ENCODE data around the gene FAM72A. TPM values are rescaled to one million over a fixed set of nuclear protein-coding genes. Genes with fewer than 3 reads are reported as not detected.
"Not testable (repeated sequence)": the region's sequence is repeated elsewhere in the genome, so short reads cannot be mapped to it uniquely, and the experiment has no call there.

The FAM72A gene
- total RNA-seq, 1 donor from 2014 or later, result 4.2 TPM

DNA sequence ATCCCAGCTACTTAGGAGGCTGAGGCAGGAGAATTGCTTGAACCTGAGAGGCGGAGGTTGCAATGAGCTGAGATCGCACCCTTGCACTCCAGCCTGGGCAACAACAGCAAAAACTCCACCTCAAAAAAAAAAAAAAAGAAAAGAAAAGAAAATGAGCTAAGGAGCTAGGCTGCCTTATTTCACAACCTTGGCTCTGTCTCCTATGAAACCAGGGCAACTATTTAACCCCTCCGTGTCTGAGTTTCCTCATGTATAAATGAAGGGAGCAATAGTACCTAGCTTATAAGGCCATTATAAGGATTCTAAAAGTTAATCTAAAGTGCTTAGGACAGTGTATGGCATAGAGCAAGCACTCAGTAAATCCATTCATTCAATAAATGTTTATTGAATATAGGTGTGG is 32.8 kb downstream of the FAM72A start:
- DNase-seq (ENCODE audit: low read depth in 2 of 2), result not testable (repeated sequence)

DNA sequence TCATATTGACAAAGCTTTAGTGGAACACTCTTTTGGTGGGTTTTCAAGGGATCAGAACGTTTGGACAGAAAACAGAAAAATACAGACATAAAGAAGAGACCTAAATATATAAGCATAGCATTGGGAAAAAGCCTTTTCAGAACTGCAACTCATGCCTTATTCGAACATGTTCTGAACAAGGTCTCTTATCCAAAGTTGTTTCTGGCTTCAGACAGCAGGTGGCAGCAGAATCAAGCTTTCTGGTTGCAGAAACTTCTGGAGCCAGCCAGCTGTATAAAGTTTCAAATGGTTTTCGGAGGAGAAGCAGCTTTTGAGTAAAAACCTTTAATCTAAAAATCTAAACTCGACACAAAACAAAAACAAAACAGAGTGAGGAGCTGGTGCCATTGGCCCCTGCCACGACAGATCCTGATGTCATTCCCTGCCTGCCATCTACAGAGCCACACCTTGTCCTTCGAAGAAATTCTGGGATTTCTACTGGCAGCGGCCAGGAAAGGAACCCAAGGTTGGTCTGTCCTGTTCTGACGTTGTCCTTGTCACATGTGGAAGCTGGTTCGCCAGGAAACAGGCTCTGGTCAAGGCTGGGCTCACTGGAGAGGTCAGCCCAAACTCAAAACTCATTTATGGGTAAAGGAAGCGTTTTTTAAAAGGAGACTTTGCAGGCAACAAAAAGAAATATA is 35.1 kb downstream of the FAM72A start:
- not testable (repeated sequence) for DNase-seq (ENCODE audit: low read depth in 2 of 2)

DNA sequence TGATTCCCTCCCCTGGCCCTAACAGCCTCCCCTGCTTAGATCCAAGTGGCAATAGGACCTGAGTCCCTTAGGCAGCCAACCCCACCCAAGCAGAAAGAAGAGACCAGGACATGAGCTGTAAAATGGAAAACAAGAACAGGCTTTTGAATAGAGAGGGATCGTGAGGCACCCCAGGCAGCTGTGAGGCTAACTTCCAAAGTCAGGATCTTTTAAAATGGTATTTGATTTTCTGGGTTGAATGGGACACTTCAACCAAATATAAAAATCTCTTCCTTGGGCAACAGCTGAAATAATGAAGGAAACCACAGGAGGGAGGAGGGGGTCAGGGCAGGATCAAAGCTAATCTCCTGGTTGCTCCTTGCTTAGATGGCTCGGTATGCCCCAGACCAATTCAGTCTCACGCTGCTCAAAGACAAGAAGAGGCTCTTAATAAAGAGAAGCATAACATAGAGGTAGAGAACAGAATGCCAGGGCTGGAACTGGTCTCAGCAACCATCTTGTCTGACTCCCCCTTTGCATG is 56.8 kb downstream of the FAM72A start:
- no peak for DNase-seq (ENCODE audit: low read depth in 2 of 2)

DNA sequence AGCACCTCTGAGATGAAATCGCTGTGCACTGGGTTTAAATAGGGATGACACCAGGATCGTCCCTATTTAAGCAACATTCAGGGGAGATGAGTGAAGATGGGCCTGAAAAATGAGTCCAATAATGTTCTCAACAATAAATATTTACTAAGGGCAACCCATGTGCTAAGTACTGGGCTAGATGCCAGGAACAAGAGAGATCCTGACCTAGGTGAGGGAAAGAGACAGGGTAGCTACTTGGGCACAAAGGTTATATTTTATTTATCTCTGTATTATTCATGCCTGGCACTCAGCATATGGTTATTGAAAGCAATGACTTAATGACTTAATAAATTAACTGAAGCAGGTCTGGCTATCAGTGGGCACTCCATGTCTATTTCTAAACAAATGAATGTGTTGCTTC is 58.0 kb downstream of the FAM72A start:
- no peak for DNase-seq (ENCODE audit: low read depth in 2 of 2)

DNA sequence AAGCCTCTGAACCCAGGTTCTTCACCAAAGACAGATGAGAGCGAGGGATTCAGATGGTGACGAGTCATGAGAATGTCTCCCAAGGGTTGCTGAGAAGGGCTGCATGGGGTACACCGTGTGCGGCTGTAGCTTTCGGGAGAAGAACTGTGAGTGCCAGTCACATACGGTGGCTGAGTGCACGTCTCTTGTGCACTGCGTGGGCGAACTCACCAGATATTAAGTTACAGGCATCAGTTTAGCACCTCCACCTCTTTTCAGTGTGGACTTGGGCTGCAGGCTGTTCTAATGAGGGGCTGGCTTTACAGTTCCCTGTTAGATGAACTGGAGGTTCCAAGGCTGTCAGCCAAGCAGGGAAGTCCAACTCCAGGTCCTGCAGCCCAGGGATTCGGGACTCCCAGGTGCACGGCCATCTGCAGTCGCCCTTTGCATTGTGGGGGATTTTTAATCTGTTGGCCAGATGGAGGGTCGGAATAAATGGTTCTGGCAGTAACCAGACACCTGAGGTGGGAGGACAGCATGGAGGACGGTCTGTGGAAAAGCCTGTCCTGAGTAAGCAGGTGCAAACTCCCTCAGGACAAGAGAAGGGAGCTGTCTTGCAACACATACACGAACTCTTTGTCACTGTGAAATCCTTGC is 59.0 kb downstream of the FAM72A start:
- DNase-seq (ENCODE audit: low read depth in 2 of 2), result no peak

DNA sequence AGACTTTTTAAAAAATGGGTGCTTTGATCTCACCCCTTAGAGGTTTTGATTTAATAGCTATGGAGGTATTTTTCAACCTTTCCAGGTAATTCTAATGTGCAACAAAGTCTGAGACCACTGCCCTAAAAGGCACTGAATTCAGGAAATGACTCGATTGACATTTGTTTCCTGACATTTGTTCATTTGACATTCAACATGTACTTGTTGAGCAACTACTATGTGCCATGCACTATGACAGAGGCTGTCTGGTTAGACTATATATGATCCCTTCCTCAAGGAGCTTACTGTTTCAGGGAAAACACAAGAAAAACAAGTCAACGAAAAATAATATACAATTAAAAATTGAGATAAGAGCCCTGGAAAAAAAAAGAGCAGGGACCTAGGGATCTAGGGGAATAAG is 59.9 kb downstream of the FAM72A start:
- no peak for DNase-seq (ENCODE audit: low read depth in 2 of 2)

DNA sequence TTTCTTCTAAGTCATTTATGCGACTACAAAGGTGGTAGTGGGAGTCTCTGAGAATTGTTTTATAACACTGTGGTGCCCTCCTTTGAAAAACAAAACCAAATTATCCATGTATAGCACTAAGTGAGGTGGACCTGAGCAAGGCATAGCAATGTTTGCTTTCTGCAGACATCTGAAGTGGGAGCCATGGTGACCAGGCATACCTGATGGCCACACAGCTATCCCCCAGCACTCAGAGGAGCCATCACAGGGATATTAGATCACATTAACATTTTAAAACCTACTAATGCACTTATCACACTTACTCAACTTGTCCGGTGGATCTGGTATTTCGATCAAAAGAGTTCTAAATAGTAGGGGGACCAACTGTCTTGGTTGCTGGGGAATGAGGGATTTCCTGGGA is 60.6 kb downstream of the FAM72A start:
- DNase-seq (ENCODE audit: low read depth in 2 of 2), result no peak

DNA sequence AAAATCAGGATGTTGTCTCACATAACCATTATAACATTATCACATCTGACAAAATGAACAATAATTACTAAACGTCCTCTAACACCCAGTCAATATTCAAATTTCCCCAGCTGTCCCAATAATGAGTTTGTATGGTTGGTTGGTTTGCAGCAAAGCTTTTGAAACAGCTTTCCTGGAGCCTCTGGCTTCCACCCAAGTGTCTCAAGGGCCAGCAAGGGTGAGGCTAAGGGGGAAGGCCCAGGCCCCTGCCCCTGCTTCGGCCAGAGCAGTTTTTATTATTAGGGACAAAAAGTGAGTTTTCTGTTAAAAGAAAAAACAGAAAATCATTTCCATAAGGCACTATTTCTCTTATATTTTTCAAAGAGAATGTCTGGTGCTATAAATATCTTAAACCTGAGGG is 66.4 kb downstream of the FAM72A start:
- no peak for DNase-seq (ENCODE audit: low read depth in 2 of 2)

Other genes starting within 250 kb of the FAM72A start
- gene RAB7B, start 199.4 kb downstream of the FAM72A start, total RNA-seq, result under 0.01 TPM in 1 of 2 replicates, not detected in the other
- not detected in 2 replicates for gene CTSE, start 178.9 kb downstream of the FAM72A start, total RNA-seq
- gene RHEX, start 149.7 kb downstream of the FAM72A start, total RNA-seq, result not detected in 2 replicates
- not detected in 2 replicates for gene AVPR1B, start 85.5 kb downstream of the FAM72A start, total RNA-seq
- 56.6 and 67.3 TPM in 2 replicates for gene SRGAP2, start 702 bp upstream of the FAM72A start, total RNA-seq